ENCODE data around the gene OTOGL. TPM values are rescaled to one million over a fixed set of nuclear protein-coding genes. Genes with fewer than 3 reads are reported as not detected.

Gene OTOGL
- total RNA-seq, 1 donor from 2014 or later = 0.51 TPM

DNA sequence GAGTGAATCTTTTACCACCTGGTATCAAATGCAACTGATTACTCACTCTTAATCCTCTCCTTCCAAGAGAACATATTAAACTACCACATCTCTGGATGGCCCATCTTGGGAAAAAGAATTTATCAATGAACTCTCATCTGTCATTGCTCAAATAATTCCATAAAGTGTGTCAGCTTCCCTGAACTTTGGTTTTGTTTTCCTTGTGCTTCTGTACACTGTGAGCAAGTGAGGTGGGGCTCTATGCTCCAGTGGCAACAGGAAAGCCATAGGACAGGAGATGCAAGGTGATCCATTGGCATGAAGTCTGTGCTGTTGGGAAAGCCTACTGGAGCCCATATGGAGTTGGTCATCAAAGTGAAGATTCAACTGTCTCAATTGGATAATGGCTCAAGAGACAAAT lies 17.4 kb downstream of the OTOGL start:
- Mint-ChIP-seq H3K27me3 (ENCODE audit: low read depth) (no peaks in the 10 kb centered on the region), H3K4me3 (no peak overlapping the region), H3K27ac (no peak overlapping the region), H3K36me3 (peaks cover 4% of the 10 kb centered on the region), H3K9me3 (peaks cover 27% of the 10 kb centered on the region), H3K4me1 (peaks cover 23% of the 10 kb centered on the region)
- TF ChIP-seq, protein P1, sequence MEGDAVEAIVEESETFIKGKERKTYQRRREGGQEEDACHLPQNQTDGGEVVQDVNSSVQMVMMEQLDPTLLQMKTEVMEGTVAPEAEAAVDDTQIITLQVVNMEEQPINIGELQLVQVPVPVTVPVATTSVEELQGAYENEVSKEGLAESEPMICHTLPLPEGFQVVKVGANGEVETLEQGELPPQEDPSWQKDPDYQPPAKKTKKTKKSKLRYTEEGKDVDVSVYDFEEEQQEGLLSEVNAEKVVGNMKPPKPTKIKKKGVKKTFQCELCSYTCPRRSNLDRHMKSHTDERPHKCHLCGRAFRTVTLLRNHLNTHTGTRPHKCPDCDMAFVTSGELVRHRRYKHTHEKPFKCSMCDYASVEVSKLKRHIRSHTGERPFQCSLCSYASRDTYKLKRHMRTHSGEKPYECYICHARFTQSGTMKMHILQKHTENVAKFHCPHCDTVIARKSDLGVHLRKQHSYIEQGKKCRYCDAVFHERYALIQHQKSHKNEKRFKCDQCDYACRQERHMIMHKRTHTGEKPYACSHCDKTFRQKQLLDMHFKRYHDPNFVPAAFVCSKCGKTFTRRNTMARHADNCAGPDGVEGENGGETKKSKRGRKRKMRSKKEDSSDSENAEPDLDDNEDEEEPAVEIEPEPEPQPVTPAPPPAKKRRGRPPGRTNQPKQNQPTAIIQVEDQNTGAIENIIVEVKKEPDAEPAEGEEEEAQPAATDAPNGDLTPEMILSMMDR (IDR thresholded peaks at IDR 0.05; ENCODE audit: unreplicated experiment) = no peak
- DNase-seq (ENCODE audit: low spot score in 2 of 2, unreplicated experiment in 2 of 2) = no peak

DNA sequence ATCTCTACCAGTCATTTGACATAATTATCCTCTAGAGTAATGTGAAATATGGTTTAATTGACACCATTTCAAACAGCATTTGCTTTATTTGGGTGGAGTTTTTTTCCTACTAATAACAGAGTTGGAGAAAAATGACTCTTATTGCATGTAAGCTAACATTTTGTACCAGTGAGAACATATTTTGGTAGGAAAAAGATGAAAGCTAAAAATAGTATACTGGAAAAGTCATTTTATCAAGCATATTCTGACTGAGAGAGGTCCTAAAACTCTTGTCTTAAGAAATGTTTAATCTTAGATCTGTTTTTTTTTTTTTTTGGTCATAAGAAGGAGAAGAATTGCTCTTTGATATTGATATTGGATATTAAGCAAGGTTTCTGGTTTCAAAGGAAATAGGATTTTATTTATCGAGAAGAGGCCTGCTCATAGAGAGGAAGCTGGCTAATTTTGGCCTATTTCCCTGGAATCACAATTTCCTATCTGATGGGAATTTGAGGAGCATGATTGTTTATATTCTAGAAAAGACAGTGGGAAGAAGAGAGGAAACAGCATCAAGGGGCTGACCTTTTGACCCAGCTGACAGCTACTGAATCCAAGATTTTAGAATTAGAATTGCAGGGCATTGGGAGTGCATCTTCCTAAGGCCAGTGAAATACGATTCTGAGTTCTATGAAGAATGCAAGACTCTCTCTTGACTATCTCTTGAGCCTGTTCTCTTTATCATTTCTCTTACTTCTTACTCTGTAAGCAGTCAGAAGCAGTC lies 19.4 kb downstream of the OTOGL start:
- TF ChIP-seq, protein P1 (IDR thresholded peaks at IDR 0.05; ENCODE audit: unreplicated experiment) = no peak
- Mint-ChIP-seq H3K36me3 (peaks cover 3% of the 10 kb centered on the region), H3K9me3 (peaks cover 14% of the 10 kb centered on the region), H3K27me3 (ENCODE audit: low read depth) (no peaks in the 10 kb centered on the region), H3K27ac (peak overlapping the region; percentile 6), H3K4me3 (no peak overlapping the region), H3K4me1 (peaks cover 31% of the 10 kb centered on the region)
- no peak for DNase-seq (ENCODE audit: low spot score in 2 of 2, unreplicated experiment in 2 of 2)

DNA sequence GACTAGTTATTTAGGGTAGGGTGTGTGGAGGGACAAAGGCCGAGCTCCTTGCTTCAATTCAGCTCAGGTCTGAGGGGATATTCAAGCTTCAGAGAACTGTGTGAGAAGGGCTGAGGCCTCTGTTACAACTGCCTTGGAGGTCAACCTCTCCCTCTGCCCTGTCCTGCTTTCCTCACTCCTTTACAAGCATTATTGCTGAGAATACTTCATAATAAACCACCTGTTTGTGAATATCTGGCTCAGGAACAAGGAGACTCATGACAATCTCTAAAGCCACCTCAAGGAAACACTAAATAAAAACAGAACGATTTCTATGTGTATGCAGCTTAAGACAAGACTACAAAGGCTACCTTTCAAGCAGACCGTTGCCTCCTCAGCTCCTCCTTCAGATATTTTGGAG lies 21.7 kb downstream of the OTOGL start:
- TF ChIP-seq, protein P1 (IDR thresholded peaks at IDR 0.05; ENCODE audit: unreplicated experiment) = no peak
- peak overlapping the region; percentile 0 for H3K27ac Mint-ChIP-seq
- no peak overlapping the region for H3K4me3 Mint-ChIP-seq
- peaks cover 4% of the 10 kb centered on the region for H3K9me3 Mint-ChIP-seq
- no peak for DNase-seq (ENCODE audit: low spot score in 2 of 2, unreplicated experiment in 2 of 2)
- peaks cover 31% of the 10 kb centered on the region for H3K4me1 Mint-ChIP-seq
- H3K36me3 Mint-ChIP-seq = no peaks in the 10 kb centered on the region
- H3K27me3 Mint-ChIP-seq (ENCODE audit: low read depth) = no peaks in the 10 kb centered on the region

DNA sequence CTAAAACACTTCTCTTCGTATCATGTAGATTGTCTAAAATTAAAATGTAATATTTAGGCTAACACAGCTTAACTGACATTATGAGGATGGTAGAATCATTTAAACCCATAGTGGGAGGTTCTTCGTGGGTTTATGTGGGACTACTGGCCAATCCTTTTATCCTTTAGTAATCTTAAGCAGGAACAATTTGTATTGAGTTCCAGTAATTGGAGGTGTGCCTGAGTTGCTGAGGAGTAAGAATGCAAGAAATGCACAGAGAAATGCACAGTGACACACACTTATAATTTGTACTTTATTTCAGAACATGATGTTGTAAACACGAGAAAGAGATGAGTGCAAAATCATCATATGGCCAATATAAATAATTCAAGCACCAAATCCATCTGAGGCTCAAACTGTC lies 22.3 kb downstream of the OTOGL start:
- Mint-ChIP-seq H3K36me3 (no peaks in the 10 kb centered on the region), H3K9me3 (peaks cover 4% of the 10 kb centered on the region), H3K4me3 (no peak overlapping the region), H3K4me1 (peaks cover 31% of the 10 kb centered on the region), H3K27me3 (ENCODE audit: low read depth) (no peaks in the 10 kb centered on the region), H3K27ac (no peak overlapping the region)
- no peak for DNase-seq (ENCODE audit: low spot score in 2 of 2, unreplicated experiment in 2 of 2)
- TF ChIP-seq, protein P1 (IDR thresholded peaks at IDR 0.05; ENCODE audit: unreplicated experiment) = no peak

DNA sequence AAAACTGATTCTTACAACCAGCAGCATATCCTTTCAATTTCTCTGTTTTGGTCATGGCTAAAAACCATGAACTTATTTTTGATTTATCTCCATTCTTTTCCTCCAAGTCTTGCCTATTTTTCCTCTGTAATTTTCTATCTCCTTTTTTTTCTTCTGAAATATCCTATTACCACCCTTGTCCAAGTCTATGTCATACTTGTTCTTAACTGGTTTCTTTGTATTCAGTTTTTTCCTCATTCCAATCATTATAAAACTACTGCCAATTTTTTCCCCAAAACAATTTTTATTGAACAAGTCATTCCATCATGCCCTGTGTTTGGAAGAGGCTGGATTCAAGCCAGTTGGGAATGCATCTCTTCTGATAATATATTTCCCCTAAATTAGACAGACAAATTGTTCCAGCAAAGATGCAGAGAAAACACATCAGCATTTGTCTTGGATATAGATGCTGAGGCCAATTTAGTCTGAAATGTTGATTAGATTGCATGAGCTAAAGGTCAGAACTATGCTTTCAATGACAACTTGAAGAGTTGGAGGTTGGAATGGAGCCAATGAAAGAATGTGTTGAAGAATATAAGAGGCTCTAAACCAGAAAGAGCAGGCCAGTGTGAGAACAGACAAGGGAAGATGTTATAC lies 30.7 kb downstream of the OTOGL start:
- peak overlapping the region; percentile 43 for H3K27ac Mint-ChIP-seq
- H3K27me3 Mint-ChIP-seq (ENCODE audit: low read depth) = no peaks in the 10 kb centered on the region
- TF ChIP-seq, protein P1 (IDR thresholded peaks at IDR 0.05; ENCODE audit: unreplicated experiment) = no peak
- H3K4me3 Mint-ChIP-seq = no peak overlapping the region
- H3K4me1 Mint-ChIP-seq = peaks cover 9% of the 10 kb centered on the region
- H3K36me3 Mint-ChIP-seq = peaks cover 8% of the 10 kb centered on the region
- peaks cover 28% of the 10 kb centered on the region for H3K9me3 Mint-ChIP-seq
- DNase-seq (ENCODE audit: low spot score in 2 of 2, unreplicated experiment in 2 of 2) = no peak

All from mesothelial cell of epicardium (in vitro differentiated cells).